ENCODE measurements around the gene MINK1. TPM values are rescaled to one million over a fixed set of nuclear protein-coding genes. Genes with fewer than 3 reads are reported as not detected.

MINK1 gene
- total RNA-seq, 1 donor from 2014 or later, result 161 TPM

Other genes with a start within 250 kb of the MINK1 start
- gene SMTNL2, start 248.8 kb upstream of the MINK1 start, total RNA-seq, result 2.4 TPM
- gene ALOX15, start 191.7 kb upstream of the MINK1 start, total RNA-seq, result 0.49 TPM
- gene PELP1, start 129.2 kb upstream of the MINK1 start, total RNA-seq, result 56.4 TPM
- 94.6 TPM for gene ARRB2, start 122.7 kb upstream of the MINK1 start, total RNA-seq
- 25.6 TPM for gene MED11, start 101.9 kb upstream of the MINK1 start, total RNA-seq
- gene ZMYND15, start 93.5 kb upstream of the MINK1 start, total RNA-seq, result 5.3 TPM
- gene CXCL16, start 93.4 kb upstream of the MINK1 start, total RNA-seq, result 92.6 TPM
- gene TM4SF5, start 61.5 kb upstream of the MINK1 start, total RNA-seq, result 56.9 TPM
- gene VMO1, start 47.0 kb upstream of the MINK1 start, total RNA-seq, result 3.9 TPM
- gene GLTPD2, start 44.4 kb upstream of the MINK1 start, total RNA-seq, result 0.46 TPM
- 104 TPM for gene PSMB6, start 37.2 kb upstream of the MINK1 start, total RNA-seq
- gene PLD2, start 26.2 kb upstream of the MINK1 start, total RNA-seq, result 48.7 TPM
- gene C17orf107, start 66.2 kb downstream of the MINK1 start, total RNA-seq, result 8.8 TPM
- 9.4 TPM for gene CHRNE, start 69.8 kb downstream of the MINK1 start, total RNA-seq
- not detected for gene GP1BA, start 98.9 kb downstream of the MINK1 start, total RNA-seq
- 68.9 TPM for gene SLC25A11, start 106.7 kb downstream of the MINK1 start, total RNA-seq
- gene RNF167, start 106.9 kb downstream of the MINK1 start, total RNA-seq, result 140 TPM
- 484 TPM for gene PFN1, start 115.2 kb downstream of the MINK1 start, total RNA-seq
- 7.5 TPM for gene ENO3, start 117.8 kb downstream of the MINK1 start, total RNA-seq
- 54.2 TPM for gene SPAG7, start 134.5 kb downstream of the MINK1 start, total RNA-seq
- gene CAMTA2, start 154.3 kb downstream of the MINK1 start, total RNA-seq, result 68.0 TPM
- 1.4 TPM for gene INCA1, start 164.2 kb downstream of the MINK1 start, total RNA-seq
- 234 TPM for gene KIF1C, start 164.6 kb downstream of the MINK1 start, total RNA-seq
- not detected for gene SLC52A1, start 202.1 kb downstream of the MINK1 start, total RNA-seq
- 8.7 TPM for gene ZFP3, start 245.1 kb downstream of the MINK1 start, total RNA-seq

Data from mucosa of gallbladder (tissue), 1 donor.